GM23248 (cell line): ENCODE data around the gene EFEMP2. TPM values are rescaled to one million over a fixed set of nuclear protein-coding genes. Genes with fewer than 3 reads are reported as not detected.

Experiments
- DNase-seq: peaks from one replicate; pipeline ENCODE4 v3.0.0-alpha.2; 2015
- H2AFZ ChIP-seq: fragments of 200-600 bp; sonication (generic); 2 replicates; pipeline ENCODE4 v1.6.1; 2016; ENCODE audit warnings: antibody characterized with exemption
- H3F3A ChIP-seq: fragments of 200-600 bp; sonication (generic); 2 replicates; pipeline ENCODE4 v1.6.1; 2016; ENCODE audit warnings: mild to moderate bottlenecking, antibody characterized with exemption, mixed run types; ENCODE audit not compliant: insufficient read depth
- H3K27ac ChIP-seq: fragments of 200-600 bp; sonication (generic); 2 replicates; pipeline ENCODE4 v1.5.1; 2016; ENCODE audit warnings: mild to moderate bottlenecking
- H3K27me3 ChIP-seq: fragments of 200-600 bp; sonication (generic); replicated peaks from 2 replicates; pipeline ENCODE4 v1.6.1; 2016; ENCODE audit warnings: mild to moderate bottlenecking; ENCODE audit not compliant: insufficient read depth
- H3K36me3 ChIP-seq: fragments of 200-600 bp; sonication (generic); 2 replicates; pipeline ENCODE4 v1.6.1; 2016; ENCODE audit warnings: low read depth, mild to moderate bottlenecking
- H3K4me1 ChIP-seq: fragments of 200-600 bp; sonication (generic); 2 replicates; pipeline ENCODE4 v1.6.1; 2016; ENCODE audit warnings: mild to moderate bottlenecking; ENCODE audit not compliant: insufficient read depth
- H3K4me2 ChIP-seq: fragments of 200-600 bp; sonication (generic); one replicate; pipeline ENCODE4 v1.6.1; 2016; ENCODE audit warnings: mild to moderate bottlenecking; ENCODE audit not compliant: unreplicated experiment
- H3K4me3 ChIP-seq: fragments of 200-600 bp; sonication (generic); 2 replicates; pipeline ENCODE4 v1.5.1; 2016; ENCODE audit warnings: mild to moderate bottlenecking
- H3K79me2 ChIP-seq: fragments of 200-600 bp; sonication (generic); 2 replicates; pipeline ENCODE4 v1.6.1; 2016; ENCODE audit warnings: mild to moderate bottlenecking; ENCODE audit not compliant: insufficient read depth
- H3K9ac ChIP-seq: fragments of 200-600 bp; sonication (generic); 2 replicates; pipeline ENCODE4 v1.6.1; 2016; ENCODE audit warnings: mild to moderate bottlenecking
- H3K9me2 ChIP-seq: fragments of 200-600 bp; sonication (generic); 2 replicates; pipeline ENCODE4 v1.6.1; 2016; ENCODE audit warnings: mixed run types, mild to moderate bottlenecking, moderate library complexity; ENCODE audit not compliant: insufficient read depth
- H3K9me3 ChIP-seq: fragments of 200-600 bp; sonication (generic); one replicate; pipeline ENCODE4 v1.6.1; 2017; ENCODE audit warnings: low read depth
- H4K20me1 ChIP-seq: fragments of 200-600 bp; sonication (generic); 2 replicates; pipeline ENCODE4 v1.6.0; 2016; ENCODE audit not compliant: insufficient read depth
- EZH2 ChIP-seq: fragments of 200-600 bp; sonication (generic); IDR thresholded peaks from 2 replicates; pipeline ENCODE4 v1.6.1; 2018; ENCODE audit warnings: antibody characterized with exemption, mild to moderate bottlenecking; ENCODE audit not compliant: insufficient read depth, poor library complexity, severe bottlenecking
- EZH2phosphoT487 ChIP-seq: fragments of 200-600 bp; sonication (generic); IDR thresholded peaks from 2 replicates; pipeline ENCODE4 v1.6.1; 2018; ENCODE audit warnings: antibody characterized with exemption, moderate library complexity, mild to moderate bottlenecking, low read depth; ENCODE audit not compliant: insufficient read depth
- WGBS, 2 experiments: methylation state at CpG; one replicate each; pipeline ENCODE4 v1.1.6; 2015 to 2017; ENCODE audit warnings: low lambda C conversion rate in 2 of 2, low coverage in 1 of 2; ENCODE audit errors: missing lambda C conversion rate in 2 of 2; 5-methylcytosine and 5-hydroxymethylcytosine counted together
- in situ Hi-C: fragments of 300-500 bp; cut with MboI; formaldehyde crosslinking; loops from 2 replicates; pipeline ENCODE4 v1.15.0; 2020
- polyA plus RNA-seq: library from polyadenylated mRNA; unstranded; fragments of >200 nt; fragmentation: Nextera tagmentation; extraction: Ambion mirVana; gene quantifications from 2 replicates; pipeline ENCODE4 v1.2.1, GENCODE V29; 2016
- total RNA-seq: library from RNA; depleted of rRNA; stranded (reverse); fragments of >200 nt; shearing (Covaris generic); gene quantifications from 2 replicates; pipeline ENCODE4 v1.2.3, GENCODE V29; 2014

The EFEMP2 gene
- total and polyA plus RNA-seq, 2 experiments from 2014 or later = 308 to 520 TPM

DNA sequence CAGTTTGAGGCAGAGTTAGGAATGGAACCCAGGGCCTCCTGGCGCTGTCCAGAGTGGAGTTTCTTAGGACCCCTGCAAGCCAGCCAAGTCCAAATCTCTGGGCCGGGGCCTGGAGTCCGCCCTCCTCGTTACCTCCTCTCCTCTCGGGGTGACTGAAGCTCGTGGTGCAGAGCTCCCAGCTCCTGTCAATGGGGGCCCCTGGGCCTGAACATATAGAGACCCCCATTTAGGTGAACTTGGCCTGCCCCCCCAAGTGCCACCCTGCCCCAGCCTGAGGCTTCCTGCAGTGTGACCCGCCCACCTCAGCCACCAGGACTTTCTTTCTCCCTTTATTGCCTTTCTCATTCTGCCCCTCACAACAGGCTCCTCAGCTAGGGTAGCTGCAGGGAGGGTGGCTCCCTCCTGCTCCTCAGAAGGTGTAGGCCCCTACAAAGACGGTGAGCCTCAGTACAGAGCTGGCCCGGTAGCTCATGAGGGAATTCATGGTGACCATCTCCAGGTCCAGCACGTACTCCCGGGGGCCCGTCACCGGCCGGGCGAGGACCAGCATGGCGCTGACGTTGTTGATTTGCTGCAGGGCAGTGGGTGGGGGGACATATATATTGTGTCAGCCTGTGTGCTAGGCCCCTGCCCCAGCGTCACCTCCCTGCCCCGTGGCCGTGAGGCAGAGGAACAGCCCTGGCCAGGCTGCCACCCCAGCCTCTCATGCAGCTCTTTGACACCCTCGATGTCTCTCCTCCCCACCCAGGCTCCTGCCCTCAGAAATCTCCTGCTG lies 5.9 kb downstream of the EFEMP2 start:
- Histone ChIP-seq H3K9ac (no peak overlapping the region), H3K27ac (no peak overlapping the region), H3K4me1 (peaks cover 20% of the 10 kb centered on the region), H3K79me2 (peaks cover 60% of the 10 kb centered on the region), H2AFZ (no peak overlapping the region), H3K9me3 (no peaks in the 10 kb centered on the region), H3K27me3 (no peaks in the 10 kb centered on the region), H3K36me3 (peaks cover 31% of the 10 kb centered on the region; the same call in 1 of the 2 replicates), H3K4me3 (no peak overlapping the region), H3F3A (peaks cover 60% of the 10 kb centered on the region), H3K9me2 (no peaks in the 10 kb centered on the region), H3K4me2 (no peak overlapping the region), H4K20me1 (no peaks in the 10 kb centered on the region)
- in situ Hi-C loops = no loop called here
- 85% methylated on average over 21 of the region's 21 CpGs for WGBS, 2 experiments
- TF ChIP-seq EZH2phosphoT487 (no peak), EZH2 (no peak)
- DNase-seq = no peak

DNA sequence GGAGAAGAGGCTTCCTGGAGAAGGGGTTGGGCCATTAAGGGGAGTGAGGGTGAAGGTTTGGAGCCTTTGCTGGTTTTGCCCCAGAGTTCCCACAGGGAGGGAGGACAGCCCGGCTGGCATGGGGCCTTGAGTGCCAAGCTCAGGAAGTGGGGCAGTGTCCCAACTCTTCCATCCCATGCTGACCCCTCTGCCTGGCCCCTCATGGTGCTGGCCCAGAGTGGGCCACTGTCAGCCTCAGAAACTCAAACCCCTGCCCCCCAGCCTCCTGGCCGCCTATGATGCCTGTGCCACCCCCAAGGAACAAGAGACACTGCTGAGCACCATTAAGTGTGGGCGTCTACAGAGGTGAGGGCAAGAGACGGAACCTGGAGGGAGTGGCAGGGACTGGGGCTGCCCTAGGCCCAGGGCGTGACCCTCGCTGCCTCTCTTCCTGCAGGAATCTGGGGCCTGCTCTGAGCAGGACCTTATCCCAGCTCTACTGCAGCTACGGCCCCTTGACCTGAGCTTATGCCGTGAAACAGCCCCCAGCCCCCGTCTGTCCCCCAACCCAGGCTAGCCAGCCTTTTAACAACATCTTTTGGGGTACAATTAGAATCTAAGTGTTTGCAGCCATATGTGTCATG lies 6.9 kb downstream of the EFEMP2 start:
- Histone ChIP-seq H3K27ac (no peak overlapping the region), H3K4me2 (no peak overlapping the region), H2AFZ (no peak overlapping the region), H3K9me3 (no peaks in the 10 kb centered on the region), H3K9ac (no peak overlapping the region), H4K20me1 (no peaks in the 10 kb centered on the region), H3K79me2 (peaks cover 59% of the 10 kb centered on the region), H3K4me1 (peaks cover 15% of the 10 kb centered on the region), H3K4me3 (no peak overlapping the region), H3K36me3 (peaks cover 31% of the 10 kb centered on the region; the same call in 1 of the 2 replicates), H3F3A (peaks cover 61% of the 10 kb centered on the region), H3K27me3 (no peaks in the 10 kb centered on the region), H3K9me2 (no peaks in the 10 kb centered on the region)
- DNase-seq = no peak
- in situ Hi-C loops = no loop called here
- TF ChIP-seq EZH2phosphoT487 = no peak
- no peak for TF ChIP-seq EZH2
- 86 to 92% methylated on average over 9 of the region's 9 CpGs for WGBS, 2 experiments

DNA sequence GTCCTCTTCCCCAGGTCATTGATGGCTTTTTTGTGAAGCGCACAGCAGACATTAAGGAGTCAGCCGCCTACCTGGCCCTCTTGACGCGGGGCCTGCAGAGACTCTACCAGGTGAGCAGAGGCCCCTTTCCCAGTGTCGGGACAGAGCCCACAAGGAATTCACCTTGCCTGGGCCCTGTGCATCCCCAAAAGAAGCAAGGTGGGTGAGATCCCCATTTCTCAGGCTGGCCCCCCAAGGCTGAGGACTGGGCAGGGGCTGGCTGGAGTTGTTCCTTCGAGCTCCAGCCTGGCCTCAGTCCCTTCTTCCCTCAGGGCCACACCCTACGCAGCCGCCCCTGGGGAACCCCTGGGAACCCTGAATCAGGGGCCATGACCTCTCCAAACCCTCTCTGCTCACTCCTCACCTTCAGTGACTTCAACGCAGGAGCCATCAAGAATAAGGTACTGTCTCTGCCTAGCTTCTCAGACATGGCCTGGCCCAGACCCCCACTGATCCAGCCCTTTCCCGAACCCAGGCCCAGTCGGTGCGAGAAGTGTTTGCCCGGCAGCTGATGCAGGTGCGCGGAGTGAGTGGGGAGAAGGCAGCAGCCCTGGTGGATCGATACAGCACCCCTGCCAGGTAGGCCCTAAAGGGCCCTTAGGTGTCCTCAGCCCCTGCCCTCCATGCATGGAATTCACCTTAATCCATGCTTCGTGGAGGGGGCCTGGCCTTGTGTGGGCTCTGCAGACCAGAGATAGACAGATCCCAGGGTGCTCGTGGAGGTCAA lies 7.7 kb downstream of the EFEMP2 start:
- Histone ChIP-seq H4K20me1 (no peaks in the 10 kb centered on the region), H3K4me2 (no peak overlapping the region), H3K79me2 (peaks cover 52% of the 10 kb centered on the region), H3K4me3 (no peak overlapping the region), H3K27me3 (no peaks in the 10 kb centered on the region), H2AFZ (no peak overlapping the region), H3K36me3 (peaks cover 31% of the 10 kb centered on the region; the same call in 1 of the 2 replicates), H3K4me1 (peaks cover 12% of the 10 kb centered on the region), H3F3A (peaks cover 63% of the 10 kb centered on the region), H3K9me3 (no peaks in the 10 kb centered on the region), H3K9me2 (no peaks in the 10 kb centered on the region), H3K27ac (no peak overlapping the region), H3K9ac (no peak overlapping the region)
- 84 to 85% methylated on average over 17 of the region's 18 CpGs for WGBS, 2 experiments
- TF ChIP-seq EZH2phosphoT487 = no peak
- no peak for TF ChIP-seq EZH2
- in situ Hi-C loops = no loop called here
- no peak for DNase-seq

DNA sequence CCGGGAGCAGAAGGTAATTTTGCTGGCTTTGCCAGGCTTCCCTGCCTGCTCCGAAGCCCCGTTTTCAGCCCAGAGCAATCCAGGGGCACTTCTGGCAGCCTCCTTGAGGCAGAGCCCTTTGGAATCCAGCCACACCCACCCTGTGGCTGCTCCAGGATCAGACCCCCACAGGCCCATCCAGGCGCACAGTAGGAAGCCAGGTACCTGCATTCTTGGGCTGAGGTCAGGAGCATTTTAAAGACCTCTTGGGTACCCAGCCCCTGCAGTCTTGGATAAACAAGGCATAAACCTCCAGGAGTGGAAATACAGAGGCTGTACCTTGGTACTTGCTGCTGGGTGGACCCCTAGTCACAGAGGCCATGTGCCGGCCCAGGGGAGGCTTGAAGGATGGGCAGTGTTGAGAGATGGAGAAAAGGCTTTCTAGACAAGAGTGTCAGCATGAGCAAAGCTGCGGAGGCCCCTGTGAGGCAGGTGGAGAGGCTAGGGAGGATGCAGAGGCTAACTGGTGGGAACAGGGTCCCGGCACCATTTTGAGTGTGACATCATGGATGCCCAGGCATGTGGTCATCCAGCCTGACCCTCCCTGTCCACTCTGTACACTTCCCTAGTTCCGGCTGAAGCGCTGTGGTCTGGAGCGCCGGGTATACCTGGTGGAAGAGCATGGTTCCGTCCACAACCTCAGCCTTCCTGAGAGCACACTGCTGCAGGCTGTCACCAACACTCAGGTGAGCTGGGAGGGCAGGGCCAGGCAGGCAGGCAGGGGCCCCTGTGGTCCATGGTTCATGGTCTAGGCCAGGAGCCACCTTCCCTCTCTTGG lies 8.5 kb downstream of the EFEMP2 start:
- Histone ChIP-seq H3K9me3 (no peaks in the 10 kb centered on the region), H3K9ac (no peak overlapping the region), H3K4me1 (peaks cover 12% of the 10 kb centered on the region), H2AFZ (no peak overlapping the region), H3K4me2 (no peak overlapping the region), H4K20me1 (no peaks in the 10 kb centered on the region), H3K27ac (no peak overlapping the region), H3K27me3 (no peaks in the 10 kb centered on the region), H3K4me3 (no peak overlapping the region), H3K79me2 (peaks cover 44% of the 10 kb centered on the region), H3F3A (peaks cover 61% of the 10 kb centered on the region), H3K9me2 (no peaks in the 10 kb centered on the region), H3K36me3 (peaks cover 26% of the 10 kb centered on the region; the same call in 1 of the 2 replicates)
- no peak for DNase-seq
- in situ Hi-C loops = no loop called here
- WGBS, 2 experiments = 73 to 76% methylated on average over 12 of the region's 12 CpGs
- TF ChIP-seq EZH2phosphoT487 (no peak), EZH2 (no peak)
